A172 (cell line): Measurements from ENCODE around the gene TERT. TPM values are rescaled to one million over a fixed set of nuclear protein-coding genes. Genes with fewer than 3 reads are reported as not detected.
A peak's percentile ranks its signal among the peaks of the same experiment; 100 is the strongest.
"Not testable (repeated sequence)": the region's sequence is repeated elsewhere in the genome, so short reads cannot be mapped to it uniquely, and the experiment has no call there.

Experiments used
- DNase-seq: peaks from one replicate; pipeline ENCODE4 v3.0.0-alpha.2; 2015; ENCODE audit warnings: low spot score
- total RNA-seq: library from RNA; depleted of rRNA; stranded (reverse); fragments of >200 nt; shearing (Covaris generic); gene quantifications from 2 replicates; pipeline ENCODE4 v1.2.3, GENCODE V29; 2014

Gene TERT
- total RNA-seq, 1 experiment from 2014 or later: 0.95 TPM

DNA sequence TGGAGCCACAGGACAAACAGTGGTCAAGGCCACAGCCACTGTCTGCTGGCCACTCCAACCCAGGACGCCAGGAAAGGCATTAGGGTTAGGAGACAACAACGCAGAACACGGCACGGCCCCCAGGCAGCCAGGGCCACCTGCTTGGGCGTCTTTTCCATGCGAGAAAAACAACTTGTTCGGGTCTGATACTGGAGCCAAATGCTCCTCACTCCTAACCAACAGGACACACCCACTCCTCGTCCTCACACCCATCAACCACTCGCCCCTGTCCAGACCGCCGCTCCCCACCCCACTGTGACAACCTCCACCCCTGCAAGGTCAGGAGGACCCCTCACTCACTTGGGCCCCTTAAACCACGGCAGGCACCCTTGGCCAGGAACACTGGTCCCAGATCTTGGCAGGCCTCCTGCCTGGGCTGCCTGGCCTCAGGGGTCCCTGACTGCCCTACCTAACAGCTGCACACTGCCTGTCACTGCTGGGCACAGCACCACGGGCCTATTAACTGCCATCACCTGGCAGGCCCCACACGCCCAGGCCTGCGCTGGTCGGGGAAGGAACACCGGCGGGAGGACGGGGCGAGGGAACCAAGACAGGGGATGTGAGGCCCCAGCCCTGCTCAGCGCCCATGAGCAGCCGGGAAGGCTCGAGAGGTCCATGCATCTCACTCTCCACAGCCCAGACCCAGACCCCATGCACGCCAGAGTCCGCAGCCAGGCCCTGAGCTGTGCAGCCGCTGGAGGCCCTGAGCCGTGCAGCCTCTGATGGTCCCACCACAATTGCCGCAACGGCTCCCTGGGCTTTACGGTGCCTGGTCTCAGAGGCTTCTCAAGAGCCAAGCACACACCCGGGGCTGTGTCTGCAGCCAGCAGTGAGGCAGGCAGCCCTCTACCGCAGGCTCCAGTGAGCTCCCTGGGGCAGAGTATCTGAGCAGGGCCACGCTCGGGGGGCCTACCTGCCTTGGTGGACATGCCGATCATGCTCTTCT, 36.3 kb upstream of the TERT start:
- DNase-seq: no peak

DNA sequence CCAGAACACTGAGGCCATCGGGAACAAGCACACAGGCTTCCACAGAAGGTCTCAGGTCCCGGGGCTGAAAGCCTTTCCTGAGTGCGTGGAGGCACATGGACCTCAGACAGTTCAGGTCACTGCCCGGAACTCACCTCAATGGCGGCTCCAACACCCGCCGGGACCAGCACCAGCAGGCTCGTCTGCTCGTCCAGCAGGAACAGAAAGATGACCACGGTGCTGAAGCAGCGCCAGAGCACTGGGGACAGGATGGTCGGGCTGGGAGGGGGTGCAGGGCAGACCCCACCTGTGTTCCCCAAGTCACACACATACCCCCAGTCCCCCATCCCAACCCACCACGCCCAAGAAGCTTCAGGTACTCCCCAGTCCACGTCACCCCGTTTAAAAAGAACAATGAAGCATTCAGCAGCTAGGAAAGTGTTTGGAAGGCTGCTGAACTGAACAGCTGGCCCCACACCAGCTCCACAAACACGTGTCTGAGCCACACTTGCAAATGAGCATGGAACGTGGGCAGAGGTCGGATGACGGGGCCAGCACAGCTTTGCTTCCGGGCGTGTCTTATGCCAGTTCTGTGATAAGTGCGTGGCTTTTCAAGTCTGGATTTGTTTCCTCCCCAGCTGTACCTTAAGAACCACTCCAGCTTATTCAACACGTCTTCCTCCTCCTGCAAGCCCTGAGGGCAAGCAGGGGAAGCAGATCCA, 35.4 kb upstream of the TERT start:
- no peak for DNase-seq

DNA sequence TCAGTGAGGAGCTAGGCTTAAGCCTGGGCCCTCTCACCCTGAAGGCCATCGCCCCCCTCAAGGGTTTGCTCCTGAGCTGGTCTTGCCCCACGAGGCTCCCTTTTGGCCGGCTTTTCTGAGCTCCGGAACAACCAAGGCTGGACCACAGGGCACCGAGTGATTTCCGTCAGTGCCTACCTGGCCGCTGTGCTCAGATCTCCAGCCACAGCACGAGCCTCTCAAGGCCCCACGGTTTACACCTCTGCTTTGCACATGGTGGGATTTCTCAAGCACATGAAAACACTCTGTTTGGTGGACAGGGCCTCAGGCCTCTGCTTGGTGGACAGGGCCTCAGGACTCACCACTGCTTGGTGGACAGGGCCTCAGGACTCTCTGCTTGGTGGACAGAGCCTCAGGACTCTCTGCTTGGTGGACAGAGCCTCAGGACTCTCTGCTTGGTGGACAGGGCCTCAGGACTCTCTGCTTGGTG, 34.3 kb upstream of the TERT start:
- no peak for DNase-seq

DNA sequence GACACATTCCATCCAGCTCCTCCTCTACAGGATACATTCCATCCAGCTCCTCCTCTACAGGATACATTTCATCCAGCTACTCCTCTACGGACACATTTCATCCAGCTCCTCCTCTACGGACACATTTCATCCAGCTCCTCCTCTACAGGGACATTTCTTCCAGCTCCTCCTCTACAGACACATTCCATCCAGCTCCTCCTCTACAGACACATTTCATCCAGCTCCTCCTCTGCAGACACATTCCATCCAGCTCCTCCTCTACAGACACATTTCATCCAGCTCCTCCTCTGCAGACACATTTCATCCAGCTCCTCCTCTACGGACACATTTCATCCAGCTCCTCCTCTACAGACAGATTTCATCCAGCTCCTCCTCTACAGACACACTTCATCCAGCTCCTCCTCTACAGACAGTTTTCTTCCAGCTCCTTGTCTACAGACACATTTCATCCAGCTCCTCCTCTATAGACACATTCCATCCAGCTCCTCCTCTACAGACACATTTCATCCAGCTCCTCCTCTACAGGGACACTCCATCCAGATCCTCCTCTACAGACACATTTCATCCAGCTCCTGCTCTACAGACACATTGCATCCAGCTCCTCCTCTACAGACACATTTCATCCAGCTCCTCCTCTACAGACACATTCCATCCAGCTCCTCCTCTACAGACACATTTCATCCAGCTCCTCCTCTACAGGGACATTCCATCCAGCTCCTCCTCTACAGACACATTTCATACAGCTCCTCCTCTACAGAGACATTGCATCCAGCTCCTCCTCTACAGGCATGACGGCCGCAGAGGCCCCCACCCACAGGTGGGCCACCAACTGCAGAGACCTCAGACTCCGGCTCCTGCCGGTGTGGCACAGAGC, 33.6 kb upstream of the TERT start:
- peak; percentile 87 for DNase-seq

DNA sequence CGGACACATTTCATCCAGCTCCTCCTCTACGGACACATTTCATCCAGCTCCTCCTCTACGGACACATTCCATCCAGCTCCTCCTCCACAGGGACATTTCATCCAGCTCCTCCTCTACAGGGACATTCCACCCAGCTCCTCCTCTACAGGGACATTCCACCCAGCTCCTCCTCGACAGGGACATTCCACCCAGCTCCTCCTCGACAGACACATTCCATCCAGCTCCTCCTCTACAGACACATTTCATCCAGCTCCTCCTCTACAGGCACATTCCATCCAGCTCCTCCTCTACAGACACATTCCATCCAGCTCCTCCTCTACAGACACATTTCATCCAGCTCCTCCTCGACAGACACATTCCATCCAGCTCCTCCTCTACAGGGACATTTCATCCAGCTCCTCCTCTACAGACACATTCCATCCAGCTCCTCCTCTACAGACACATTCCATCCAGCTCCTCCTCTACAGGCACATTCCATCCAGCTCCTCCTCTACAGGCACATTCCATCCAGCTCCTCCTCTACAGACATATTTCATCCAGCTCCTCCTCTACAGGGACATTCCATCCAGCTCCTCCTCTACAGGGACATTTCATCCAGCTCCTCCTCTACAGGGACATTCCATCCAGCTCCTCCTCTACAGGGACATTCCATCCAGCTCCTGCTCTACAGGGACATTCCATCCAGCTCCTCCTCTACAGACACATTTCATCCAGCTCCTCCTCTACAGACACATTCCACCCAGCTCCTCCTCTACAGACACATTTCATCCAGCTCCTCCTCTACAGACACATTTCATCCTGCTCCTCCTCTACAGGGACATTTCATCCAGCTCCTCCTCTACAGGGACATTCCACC, 32.3 kb upstream of the TERT start:
- peak; percentile 87 for DNase-seq

DNA sequence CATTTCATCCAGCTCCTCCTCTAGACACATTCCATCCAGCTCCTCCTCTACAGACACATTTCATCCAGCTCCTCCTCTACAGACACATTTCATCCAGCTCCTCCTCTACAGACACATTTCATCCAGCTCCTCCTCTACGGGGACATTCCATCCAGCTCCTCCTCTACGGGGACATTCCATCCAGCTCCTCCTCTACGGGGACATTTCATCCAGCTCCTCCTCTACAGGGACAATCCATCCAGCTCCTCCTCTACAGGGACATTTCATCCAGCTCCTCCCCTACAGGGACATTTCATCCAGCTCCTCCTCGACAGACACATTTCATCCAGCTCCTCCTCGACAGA, 31.6 kb upstream of the TERT start:
- not testable (repeated sequence) for DNase-seq

DNA sequence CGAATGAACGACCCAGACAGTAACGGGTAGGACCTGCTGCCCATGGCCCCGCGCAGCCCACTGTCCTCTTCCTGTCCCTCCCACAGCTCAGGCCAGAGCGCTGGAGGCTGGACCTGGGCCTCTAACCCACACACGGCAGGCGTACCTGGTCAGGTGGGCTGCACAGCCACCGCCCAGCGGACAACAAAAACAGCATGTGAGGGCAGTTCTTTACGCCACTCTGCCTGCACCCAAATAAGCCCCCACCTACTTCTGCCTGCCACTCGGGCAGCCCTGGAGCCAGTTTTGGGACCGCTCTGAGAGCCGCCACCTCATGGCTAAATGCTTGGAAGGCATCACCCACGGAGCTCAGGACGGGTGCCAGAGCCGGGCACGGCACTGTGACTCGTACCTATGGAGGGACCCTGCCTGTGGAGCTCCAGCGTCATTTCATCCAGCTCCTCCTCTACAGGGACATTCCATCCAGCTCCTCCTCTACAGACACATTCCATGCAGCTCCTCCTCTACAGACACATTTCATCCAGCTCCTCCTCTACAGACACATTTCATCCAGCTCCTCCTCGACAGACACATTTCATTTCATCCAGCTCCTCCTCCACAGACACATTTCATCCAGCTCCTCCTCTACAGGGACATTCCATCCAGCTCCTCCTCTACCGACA, 31.1 kb upstream of the TERT start:
- peak; percentile 86 for DNase-seq

DNA sequence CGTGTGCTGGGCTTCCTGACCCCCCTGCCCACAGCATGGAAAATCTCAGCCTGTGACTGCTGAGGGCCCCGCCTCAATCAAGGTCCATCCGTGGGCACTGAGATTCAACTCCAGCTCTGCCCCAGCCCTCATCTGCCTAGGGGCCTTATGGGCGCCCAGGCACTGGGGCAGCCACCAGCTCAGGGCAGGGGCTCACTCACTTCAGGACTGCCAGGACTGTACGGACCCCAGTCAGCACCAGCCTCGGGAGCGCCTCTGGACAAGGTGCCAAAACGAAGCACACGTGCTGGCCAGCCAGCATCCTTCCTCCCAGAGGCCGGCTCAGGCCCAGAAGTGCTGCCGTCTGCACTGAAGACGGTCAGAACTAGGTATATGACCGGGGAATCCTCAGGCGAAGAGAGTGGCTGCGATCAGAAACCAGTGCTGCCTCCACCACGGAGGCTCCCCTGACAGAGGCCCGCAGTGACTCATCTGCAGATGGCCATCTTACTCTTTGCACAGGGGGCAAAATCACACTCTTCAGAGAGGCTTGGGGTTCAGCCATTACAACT, 30.4 kb upstream of the TERT start:
- DNase-seq: no peak

DNA sequence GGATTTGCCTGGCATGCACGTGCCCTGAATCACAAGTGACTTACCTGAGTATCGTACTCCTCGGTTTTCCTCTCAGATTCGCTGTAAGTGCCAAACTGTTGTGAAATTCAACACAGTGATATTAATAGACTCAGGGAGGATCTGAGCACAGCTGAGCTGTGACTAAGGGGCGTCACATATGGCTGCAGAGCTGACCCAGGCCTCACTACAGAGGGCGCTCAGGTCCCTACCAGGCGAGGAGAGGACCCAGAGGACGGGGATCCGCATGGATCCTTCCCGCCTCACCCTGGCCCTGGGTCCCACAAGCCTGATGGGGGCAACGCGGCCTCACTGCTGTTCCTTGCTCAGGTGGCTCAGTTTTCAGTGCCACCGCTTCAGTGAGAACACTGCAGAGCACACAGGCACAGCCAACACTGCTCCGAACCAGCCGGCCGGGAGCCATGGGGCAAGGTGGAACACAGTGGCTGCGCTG, 29.9 kb upstream of the TERT start:
- no peak for DNase-seq

DNA sequence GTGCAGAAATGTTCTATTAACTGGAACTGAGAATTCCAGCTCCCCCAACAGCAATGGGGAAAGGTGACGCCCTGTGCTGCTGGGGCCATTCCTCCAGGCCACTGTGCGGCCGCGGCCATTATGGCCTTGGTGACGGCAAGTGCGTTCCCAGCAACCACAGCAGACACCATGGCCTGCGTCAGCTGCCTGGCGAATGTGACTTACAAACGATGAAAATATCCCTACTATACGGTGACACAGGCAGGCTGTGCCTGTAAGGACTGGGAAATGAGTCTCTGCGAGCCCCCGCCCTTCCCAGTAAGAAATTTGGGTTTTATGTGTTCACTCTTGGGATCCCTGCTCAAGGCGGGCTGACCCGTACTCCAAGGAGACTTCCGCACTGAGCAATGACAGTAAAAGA, 29.4 kb upstream of the TERT start:
- DNase-seq: no peak

DNA sequence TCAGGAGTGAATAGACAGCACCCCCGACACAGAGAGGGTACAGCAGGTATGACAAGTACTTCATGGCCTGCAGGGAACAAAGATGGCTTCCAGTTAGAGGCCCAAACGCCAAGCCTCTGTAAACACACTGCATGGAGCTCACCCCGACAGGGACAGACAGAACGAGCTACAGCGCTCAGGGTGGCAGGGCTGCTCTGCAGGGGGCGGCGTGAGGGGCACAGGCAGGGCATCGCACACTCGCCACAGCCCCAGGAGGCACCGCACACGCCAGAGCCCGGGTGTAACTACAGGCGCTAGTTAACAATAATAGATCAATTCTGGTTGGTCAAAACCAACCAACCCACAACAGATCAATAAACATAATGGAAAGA, 28.9 kb upstream of the TERT start:
- DNase-seq: no peak

DNA sequence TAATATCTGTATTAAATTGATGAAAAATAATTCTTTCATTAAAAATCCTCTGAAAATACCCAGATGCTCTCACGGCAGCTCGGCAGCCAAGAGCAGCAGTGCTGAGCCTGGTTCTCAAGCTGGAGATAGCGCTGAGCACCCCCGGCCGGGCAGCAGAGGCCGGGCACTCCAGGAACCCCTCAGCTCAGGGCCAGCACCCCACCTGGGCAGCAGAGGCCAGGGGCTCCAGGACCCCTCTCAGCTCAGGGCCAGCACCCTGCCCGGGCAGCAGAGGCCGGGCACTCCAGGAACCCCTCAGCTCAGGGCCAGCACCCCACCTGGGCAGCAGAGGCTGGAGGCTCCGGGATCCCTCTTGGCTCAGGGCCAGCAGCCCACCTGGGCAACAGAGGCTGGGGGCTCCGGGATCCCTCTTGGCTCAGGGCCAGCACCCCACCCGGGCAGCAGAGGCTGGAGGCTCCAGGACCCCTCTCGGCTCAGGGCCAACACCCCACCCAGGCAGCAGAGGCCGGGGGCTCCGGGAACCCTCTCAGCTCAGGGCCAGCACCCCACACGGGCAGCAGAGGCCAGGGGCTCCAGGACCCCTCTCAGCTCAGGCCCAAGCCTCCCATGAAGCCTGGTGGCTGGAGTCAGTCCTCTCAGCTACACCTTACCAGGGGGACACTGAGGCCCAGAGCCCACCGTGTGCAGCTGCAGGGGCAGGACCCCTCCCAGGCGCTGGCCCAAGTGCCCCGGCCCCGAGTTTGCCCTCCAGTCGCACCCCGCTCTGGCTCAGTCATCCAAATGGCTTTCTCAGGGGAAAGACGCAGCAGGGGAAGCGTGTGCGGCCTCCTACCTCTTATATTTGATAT, 28.3 kb upstream of the TERT start:
- DNase-seq: no peak

DNA sequence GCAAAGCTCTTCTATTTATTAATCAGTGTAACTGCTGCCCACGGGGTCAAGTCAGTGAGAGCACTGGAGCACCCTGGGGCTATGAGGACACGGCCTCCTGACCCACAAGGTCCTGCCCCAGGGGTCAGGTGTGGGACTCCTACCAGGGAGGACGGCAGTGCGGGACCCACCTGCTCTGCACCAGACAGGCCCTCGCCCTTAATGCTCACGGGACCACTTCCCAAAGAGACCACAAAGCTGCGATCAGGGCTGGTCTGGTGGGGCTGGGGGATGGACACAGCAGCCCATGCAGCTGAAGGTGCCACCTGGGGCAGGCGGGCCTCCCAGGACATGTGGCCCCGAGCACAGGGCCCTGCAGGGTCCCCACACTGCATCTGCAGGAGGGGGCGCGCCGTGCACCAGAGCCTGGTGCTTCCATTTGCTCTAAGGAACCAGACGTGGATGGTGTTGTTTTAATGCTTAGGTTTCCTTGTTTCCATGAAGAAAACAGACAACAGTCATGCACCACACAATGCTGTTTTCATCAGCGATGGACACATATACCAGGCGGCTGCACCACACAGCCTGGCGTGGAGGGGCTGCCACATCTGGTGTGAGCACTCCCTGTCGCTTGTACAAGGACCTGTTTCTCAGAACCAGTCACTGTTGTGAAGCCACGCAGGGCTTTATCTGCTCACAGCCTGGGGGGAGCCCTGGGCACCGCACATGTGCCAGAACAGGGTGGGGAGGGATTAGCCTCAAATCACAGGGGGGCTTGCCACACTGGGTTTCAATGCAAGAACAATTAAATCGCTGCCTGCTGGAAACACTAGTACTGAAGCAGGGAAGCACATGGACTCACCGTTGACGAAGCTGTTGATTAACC, 27.4 kb upstream of the TERT start:
- DNase-seq: no peak

DNA sequence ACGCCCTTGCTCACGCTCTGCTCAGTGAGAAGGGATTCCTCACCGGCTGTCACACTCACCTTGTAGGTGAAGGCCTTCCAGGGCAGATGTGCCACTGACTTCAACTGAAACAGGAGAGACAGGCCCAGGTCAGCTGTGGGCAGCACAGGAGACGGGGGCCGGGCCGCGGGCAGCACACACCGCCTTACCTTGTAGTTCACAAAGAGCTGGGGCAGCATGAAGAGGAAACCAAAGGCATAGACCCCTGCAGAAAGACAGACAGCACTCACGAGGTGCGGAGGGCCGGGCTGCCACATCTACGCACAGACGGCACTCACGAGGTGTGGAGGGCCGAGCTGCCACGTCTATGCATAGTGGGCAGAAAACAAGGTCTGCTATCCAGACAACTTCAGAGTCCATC, 26.7 kb upstream of the TERT start:
- no peak for DNase-seq

DNA sequence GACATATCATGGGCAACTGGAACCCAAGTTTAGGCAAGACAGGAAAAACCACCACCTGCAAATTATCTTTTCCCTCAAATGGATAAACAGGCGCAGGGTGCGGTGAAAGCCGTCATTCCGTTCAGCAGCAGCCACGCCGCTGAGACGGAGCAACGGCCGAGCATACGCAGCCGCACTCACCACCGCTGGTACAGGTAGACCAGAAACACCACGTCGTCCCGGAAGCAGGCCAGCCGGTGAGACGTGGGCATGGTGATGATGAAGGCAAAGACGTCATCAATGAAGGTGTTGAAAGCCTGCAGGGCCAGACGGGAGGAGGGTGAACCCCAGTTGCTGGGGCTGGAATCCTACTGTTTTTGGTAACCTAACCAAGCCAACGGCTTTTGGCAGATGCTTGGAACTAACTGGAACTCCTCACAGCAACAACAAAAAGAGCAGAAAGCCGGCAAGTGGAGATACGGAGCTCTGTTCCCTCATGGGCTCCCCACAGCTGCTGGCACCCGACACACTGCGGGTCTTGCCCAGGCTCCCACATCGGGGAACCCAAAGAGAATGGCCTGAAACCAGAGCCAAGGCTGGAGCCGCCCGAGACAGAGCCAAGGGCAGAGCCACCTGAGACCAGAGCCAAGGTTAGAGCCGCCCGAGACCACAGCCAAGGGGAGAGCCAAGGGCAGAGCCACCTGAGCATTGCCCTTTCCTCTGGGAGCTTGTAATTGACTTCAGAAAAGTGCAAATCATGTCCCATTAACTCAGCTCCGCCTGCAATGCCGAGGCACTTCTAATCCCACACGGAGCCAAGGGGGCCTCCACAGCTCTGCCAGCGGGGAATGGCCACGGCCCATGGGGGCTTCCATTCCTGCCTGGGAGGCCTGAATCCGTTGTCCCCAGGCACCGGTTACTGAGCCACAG, 25.8 kb upstream of the TERT start:
- DNase-seq: no peak

DNA sequence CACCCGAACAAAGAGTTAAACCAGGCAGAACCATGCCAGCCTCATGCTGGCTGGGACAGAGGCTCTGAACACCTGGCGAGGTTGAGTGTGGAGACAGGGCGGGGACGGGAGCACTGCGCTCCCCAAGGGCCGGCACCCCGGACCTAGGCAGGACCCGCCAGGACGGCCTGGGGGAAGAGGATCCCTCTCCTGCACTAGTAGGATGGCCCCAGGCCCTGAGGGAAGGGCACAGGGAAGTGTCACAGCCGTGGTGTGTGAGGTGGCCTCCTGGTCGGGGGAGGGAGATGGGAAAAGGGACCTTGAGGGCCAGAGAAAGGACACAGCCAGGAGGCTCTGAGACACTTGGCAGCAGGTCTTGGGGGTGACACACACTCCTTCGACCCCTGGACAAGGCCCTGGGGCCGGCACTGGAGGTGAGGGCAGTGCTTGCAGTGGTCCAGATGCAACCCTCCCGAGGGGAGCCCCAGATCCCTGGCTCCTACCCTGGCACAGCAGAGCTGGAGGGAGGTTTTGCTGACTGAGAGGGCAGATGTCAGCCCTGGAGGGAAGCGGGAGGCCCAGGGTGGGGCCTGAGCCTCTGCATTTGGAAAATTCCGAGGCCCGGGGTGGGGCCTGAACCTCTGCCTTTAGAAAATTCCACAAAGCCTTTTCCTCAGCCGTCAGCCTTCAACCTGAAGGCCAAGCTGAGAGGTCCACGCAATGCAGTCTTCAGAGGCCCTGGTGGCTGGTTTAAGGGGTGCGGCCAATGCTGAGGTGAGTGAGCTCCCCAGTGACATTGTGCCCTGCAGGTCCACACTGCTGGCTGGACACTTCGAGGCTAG, 24.8 kb upstream of the TERT start:
- no peak for DNase-seq
